GM12878 (cell line): ENCODE measurements around the gene RGS14. TPM values are rescaled to one million over a fixed set of nuclear protein-coding genes. Genes with fewer than 3 reads are reported as not detected.

Experiments used
- BMI1 ChIP-seq: fragments of 450-650 bp; IDR thresholded peaks from 2 replicates; pipeline ENCODE4 v1.6.1; 2016; ENCODE audit warnings: mild to moderate bottlenecking, moderate library complexity, borderline replicate concordance
- CHD1 ChIP-seq: IDR thresholded peaks from 2 replicates; pipeline ENCODE4 v1.6.1; 2012; ENCODE audit warnings: low read depth, low read length, improper control_type of control experiment
- CHD2 ChIP-seq: IDR thresholded peaks from 2 replicates; pipeline ENCODE4 v1.6.1; 2011; ENCODE audit warnings: low read depth, low read length, improper control_type of control experiment, borderline replicate concordance
- CUX1 ChIP-seq: IDR thresholded peaks from 2 replicates; pipeline ENCODE4 v1.6.1; 2012; ENCODE audit warnings: improper control_type of control experiment, low read depth, low read length; ENCODE audit not compliant: insufficient replicate concordance
- DPF2 ChIP-seq: fragments of 450-650 bp; IDR thresholded peaks from 2 replicates; pipeline ENCODE4 v1.6.1; 2017; ENCODE audit warnings: mild to moderate bottlenecking
- EED ChIP-seq: sonication (generic); IDR thresholded peaks from 2 replicates; pipeline ENCODE4 v1.6.1; 2016; ENCODE audit warnings: antibody characterized with exemption, low read depth
- FOXM1 ChIP-seq: IDR thresholded peaks from 2 replicates; pipeline ENCODE4 v1.6.1; 2012; ENCODE audit warnings: low read depth, mild to moderate bottlenecking, inconsistent platforms, low read length, moderate library complexity
- GABPA ChIP-seq: IDR thresholded peaks from 2 replicates; pipeline ENCODE4 v1.6.1; 2014; ENCODE audit warnings: antibody characterized with exemption, low read depth, mild to moderate bottlenecking, inconsistent platforms
- HDAC6 ChIP-seq: fragments of 200-600 bp; sonication (generic); IDR thresholded peaks from one replicate; pipeline ENCODE4 v1.8.0; 2017; ENCODE audit warnings: antibody characterized with exemption; ENCODE audit not compliant: unreplicated experiment
- NFXL1 ChIP-seq: fragments of 450-650 bp; IDR thresholded peaks from 2 replicates; pipeline ENCODE4 v1.6.1; 2017; ENCODE audit warnings: antibody characterized with exemption, mild to moderate bottlenecking, borderline replicate concordance
- RAD51 ChIP-seq: fragments of 450-650 bp; IDR thresholded peaks from 2 replicates; pipeline ENCODE4 v1.6.1; 2016; ENCODE audit warnings: moderate library complexity, mild to moderate bottlenecking, inconsistent platforms
- RB1 ChIP-seq: fragments of 450-650 bp; formaldehyde crosslinking; IDR thresholded peaks from 2 replicates; pipeline ENCODE4 v1.6.1; 2017; ENCODE audit warnings: mild to moderate bottlenecking, borderline replicate concordance
- SREBF2 ChIP-seq: IDR thresholded peaks from 2 replicates; pipeline ENCODE4 v1.6.1; 2012; ENCODE audit warnings: mild to moderate bottlenecking, low read length
- USF2 ChIP-seq: IDR thresholded peaks from 2 replicates; pipeline ENCODE4 v1.6.1; 2011; ENCODE audit warnings: low read depth, low read length, improper control_type of control experiment, borderline replicate concordance
- ZBTB40 ChIP-seq: fragments of 450-650 bp; IDR thresholded peaks from 2 replicates; pipeline ENCODE4 v1.6.1; 2016; ENCODE audit warnings: mild to moderate bottlenecking, moderate library complexity, borderline replicate concordance
- ZZZ3 ChIP-seq: IDR thresholded peaks from 2 replicates; pipeline ENCODE4 v1.6.1; 2011; ENCODE audit warnings: low read depth; ENCODE audit not compliant: control insufficient read depth, insufficient read length
- polyA plus RNA-seq, 11 experiments: library from polyadenylated mRNA; depleted of rRNA in 4 of 11; unstranded in 6 of 11; stranded (reverse) in 5 of 11; fragments of >200 nt; fragmentation: Nextera tagmentation in 4 of 11; fragmentation: Illumina TruSeq in 1 of 11; extraction: Ambion mirVana in 4 of 11; extraction: Trizol in 1 of 11; gene quantifications; 1 replicate in 1 of 11; 2 replicates in 10 of 11; pipeline versions ENCODE4 v1.2.1 to v1.2.3, GENCODE V29; 2011 to 2016; ENCODE audit warnings: inconsistent platforms in 2 of 11, missing spikeins in 2 of 11, low read depth in 1 of 11
- total RNA-seq, 4 experiments: library from RNA; depleted of rRNA in 3 of 4; stranded (reverse); fragments of >200 nt in 3 of 4; fragmentation: Illumina TruSeq in 1 of 4; extraction: Trizol in 1 of 4; gene quantifications; 2 replicates each; pipeline versions ENCODE4 v1.2.1 to v1.2.3, GENCODE V29; 2013 to 2021
- TF ChIP-seq, protein P1 (sequence below): fragments of 450-650 bp; IDR thresholded peaks from 2 replicates; pipeline ENCODE4 v1.6.1; 2017; ENCODE audit warnings: antibody characterized with exemption, mild to moderate bottlenecking, moderate library complexity

Gene RGS14
- total and polyA plus RNA-seq, 10 of the 15 experiments (the other 5 are each of a cell fraction or from before 2014, with no cell fraction given), result 0.19 to 88.7 (median 54.8) TPM

GRCh38 chr5:177368869-177369644 is 11.3 kb downstream of the RGS14 start (continued):
- TF ChIP-seq CUX1 (no peak), DPF2 (no peak), NFXL1 (no peak), ZZZ3 (no peak), HDAC6 (no peak), USF2 (no peak), EED (peak; percentile 78), SREBF2 (no peak), RAD51 (no peak), BMI1 (no peak), ZBTB40 (no peak), CHD2 (no peak), CHD1 (no peak), FOXM1 (no peak), GABPA (no peak), RB1 (no peak)
- TF ChIP-seq, protein P1, sequence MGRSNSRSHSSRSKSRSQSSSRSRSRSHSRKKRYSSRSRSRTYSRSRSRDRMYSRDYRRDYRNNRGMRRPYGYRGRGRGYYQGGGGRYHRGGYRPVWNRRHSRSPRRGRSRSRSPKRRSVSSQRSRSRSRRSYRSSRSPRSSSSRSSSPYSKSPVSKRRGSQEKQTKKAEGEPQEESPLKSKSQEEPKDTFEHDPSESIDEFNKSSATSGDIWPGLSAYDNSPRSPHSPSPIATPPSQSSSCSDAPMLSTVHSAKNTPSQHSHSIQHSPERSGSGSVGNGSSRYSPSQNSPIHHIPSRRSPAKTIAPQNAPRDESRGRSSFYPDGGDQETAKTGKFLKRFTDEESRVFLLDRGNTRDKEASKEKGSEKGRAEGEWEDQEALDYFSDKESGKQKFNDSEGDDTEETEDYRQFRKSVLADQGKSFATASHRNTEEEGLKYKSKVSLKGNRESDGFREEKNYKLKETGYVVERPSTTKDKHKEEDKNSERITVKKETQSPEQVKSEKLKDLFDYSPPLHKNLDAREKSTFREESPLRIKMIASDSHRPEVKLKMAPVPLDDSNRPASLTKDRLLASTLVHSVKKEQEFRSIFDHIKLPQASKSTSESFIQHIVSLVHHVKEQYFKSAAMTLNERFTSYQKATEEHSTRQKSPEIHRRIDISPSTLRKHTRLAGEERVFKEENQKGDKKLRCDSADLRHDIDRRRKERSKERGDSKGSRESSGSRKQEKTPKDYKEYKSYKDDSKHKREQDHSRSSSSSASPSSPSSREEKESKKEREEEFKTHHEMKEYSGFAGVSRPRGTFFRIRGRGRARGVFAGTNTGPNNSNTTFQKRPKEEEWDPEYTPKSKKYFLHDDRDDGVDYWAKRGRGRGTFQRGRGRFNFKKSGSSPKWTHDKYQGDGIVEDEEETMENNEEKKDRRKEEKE, result no peak
